IMR-90 (cell line): ENCODE results near the gene C6orf120. TPM values are rescaled to one million over a fixed set of nuclear protein-coding genes. Genes with fewer than 3 reads are reported as not detected.

Source experiments
- ATAC-seq: fragments of 200-7000 bp; cut with Tn5 transposase; 2 replicates; pipeline ENCODE4 v1.9.1; 2020; ENCODE audit warnings: low read depth, mild to moderate bottlenecking, moderate library complexity
- BruUV-seq: library from RNA; stranded (reverse); fragments of 400-500 nt; replicated peaks from 2 replicates; lab custom pipeline; 2021; lab: Mats Ljungman, UMichigan
- CTCF ChIA-PET: fragments of 300-600 bp; formaldehyde crosslinking; extraction: SDS; loops from one replicate; lab custom pipeline; 2021; ENCODE audit warnings: antibody characterized with exemption; lab: Yijun Ruan, JAX
- POLR2A ChIA-PET: fragments of 300-600 bp; sonication (Branson Sonifier 250); formaldehyde crosslinking; loops from one replicate; lab custom pipeline; 2022; ENCODE audit warnings: antibody characterized with exemption; ENCODE audit not compliant: unreplicated experiment; lab: Charles Lee
- DNase-seq: peaks from one replicate; pipeline ENCODE4 v3.0.0; 2013
- H2AFZ ChIP-seq: replicated peaks from 2 replicates; pipeline ENCODE3; 2013; ENCODE audit warnings: low read length, mild to moderate bottlenecking; ENCODE audit not compliant: poor library complexity
- H2AK5ac ChIP-seq: 2 replicates; pipeline ENCODE4 v1.6.1; 2013; ENCODE audit warnings: low read depth, low read length, inconsistent platforms
- H2AK9ac ChIP-seq: replicated peaks from 2 replicates; pipeline ENCODE3; 2013; ENCODE audit warnings: mild to moderate bottlenecking, low read depth, low read length, moderate library complexity; ENCODE audit not compliant: poor library complexity
- H2BK120ac ChIP-seq: 2 replicates; pipeline ENCODE4 v1.6.1; 2013; ENCODE audit warnings: low read depth, low read length, inconsistent platforms
- H2BK15ac ChIP-seq: 3 replicates; pipeline ENCODE4 v1.6.1; 2013; ENCODE audit warnings: low read depth, low read length, inconsistent platforms
- H2BK20ac ChIP-seq: 2 replicates; pipeline ENCODE4 v1.6.1; 2013; ENCODE audit warnings: low read depth, mild to moderate bottlenecking, inconsistent platforms, low read length, moderate library complexity
- H2BK5ac ChIP-seq: 2 replicates; pipeline ENCODE4 v1.6.1; 2013; ENCODE audit warnings: mild to moderate bottlenecking, low read depth, low read length, inconsistent platforms; ENCODE audit not compliant: poor library complexity, severe bottlenecking
- H3K14ac ChIP-seq: replicated peaks from 2 replicates; pipeline ENCODE4 v1.6.1; 2013; ENCODE audit warnings: low read depth, low read length, inconsistent platforms
- H3K18ac ChIP-seq: 2 replicates; pipeline ENCODE4 v1.6.1; 2013; ENCODE audit warnings: low read depth, low read length, control low read depth
- H3K23ac ChIP-seq: 2 replicates; pipeline ENCODE4 v1.6.1; 2013; ENCODE audit warnings: low read depth, low read length, inconsistent platforms
- H3K27ac ChIP-seq: 2 replicates; pipeline ENCODE4 v1.5.1; 2013; ENCODE audit warnings: mild to moderate bottlenecking, control low read depth, low read length; ENCODE audit not compliant: insufficient read depth
- H3K27me3 ChIP-seq: 2 replicates; pipeline ENCODE4 v1.6.1; 2013; ENCODE audit warnings: low read length; ENCODE audit not compliant: control insufficient read depth, insufficient read depth
- H3K36me3 ChIP-seq: 2 replicates; pipeline ENCODE4 v1.6.1; 2013; ENCODE audit warnings: low read length, mixed read lengths; ENCODE audit not compliant: control insufficient read depth, insufficient read depth
- H3K4ac ChIP-seq: 2 replicates; pipeline ENCODE4 v1.6.1; 2013; ENCODE audit warnings: low read depth, low read length, inconsistent platforms
- H3K4me1 ChIP-seq: 2 replicates; pipeline ENCODE4 v1.6.1; 2013; ENCODE audit warnings: low read length, mixed read lengths; ENCODE audit not compliant: control insufficient read depth, insufficient read depth
- H3K4me2 ChIP-seq: 2 replicates; pipeline ENCODE4 v1.6.1; 2013; ENCODE audit warnings: low read depth, mild to moderate bottlenecking, control low read depth, low read length, moderate library complexity
- H3K4me3 ChIP-seq: 2 replicates; pipeline ENCODE4 v1.5.1; 2013; ENCODE audit warnings: low read depth, mild to moderate bottlenecking, control low read depth, low read length, moderate library complexity; ENCODE audit not compliant: insufficient read depth
- H3K56ac ChIP-seq: 2 replicates; pipeline ENCODE4 v1.6.1; 2013; ENCODE audit warnings: low read length, inconsistent platforms; ENCODE audit not compliant: insufficient read depth; ENCODE audit errors: extremely low read depth
- H3K79me1 ChIP-seq, 2 experiments: 2 replicates each; pipeline ENCODE4 v1.6.1; 2013; ENCODE audit warnings: low read length in 2 of 2, inconsistent platforms in 1 of 2, low read depth in 1 of 2
- H3K9ac ChIP-seq: 2 replicates; pipeline ENCODE4 v1.6.1; 2013; ENCODE audit warnings: low read depth, low read length, control low read depth
- H3K9me1 ChIP-seq: 2 replicates; pipeline ENCODE4 v1.6.1; 2013; ENCODE audit warnings: low read length, inconsistent platforms; ENCODE audit not compliant: insufficient read depth
- H3K9me3 ChIP-seq: 2 replicates; pipeline ENCODE4 v1.6.1; 2013; ENCODE audit warnings: low read length; ENCODE audit not compliant: control insufficient read depth, insufficient read depth
- H4K20me1 ChIP-seq: 2 replicates; pipeline ENCODE4 v1.6.1; 2013; ENCODE audit warnings: low read length, inconsistent platforms; ENCODE audit not compliant: insufficient read depth
- H4K5ac ChIP-seq: 2 replicates; pipeline ENCODE4 v1.6.1; 2013; ENCODE audit warnings: mild to moderate bottlenecking, low read depth, low read length, control low read depth
- H4K8ac ChIP-seq, 2 experiments: 2 replicates each; pipeline ENCODE4 v1.6.1; 2013; ENCODE audit warnings: low read depth in 2 of 2, low read length in 2 of 2, control low read depth in 1 of 2, inconsistent platforms in 1 of 2
- H4K91ac ChIP-seq: 2 replicates; pipeline ENCODE4 v1.6.1; 2013; ENCODE audit warnings: low read depth, low read length, inconsistent platforms; ENCODE audit not compliant: insufficient read depth
- BHLHE40 ChIP-seq: fragments of 150-350 bp; IDR thresholded peaks from 2 replicates; pipeline ENCODE4 v1.6.1; 2016; ENCODE audit warnings: mild to moderate bottlenecking, low read depth, low read length
- CEBPB ChIP-seq: IDR thresholded peaks from 2 replicates; pipeline ENCODE4 v1.6.1; 2012; ENCODE audit warnings: low read depth, low read length, improper control_type of control experiment
- CHD1 ChIP-seq: IDR thresholded peaks from 2 replicates; pipeline ENCODE4 v1.6.1; 2012; ENCODE audit warnings: low read depth, low read length, improper control_type of control experiment
- ELK1 ChIP-seq: fragments of 150-350 bp; IDR thresholded peaks from 2 replicates; pipeline ENCODE4 v1.6.1; 2016; ENCODE audit warnings: low read depth, mild to moderate bottlenecking, low read length, moderate library complexity, borderline replicate concordance
- FOS ChIP-seq: fragments of 150-350 bp; IDR thresholded peaks from 2 replicates; pipeline ENCODE4 v1.6.1; 2016; ENCODE audit warnings: low read depth, low read length
- MAFK ChIP-seq: IDR thresholded peaks from 2 replicates; pipeline ENCODE4 v1.6.1; 2012; ENCODE audit warnings: low read depth, low read length, improper control_type of control experiment
- MAZ ChIP-seq: IDR thresholded peaks from 2 replicates; pipeline ENCODE4 v1.6.1; 2012; ENCODE audit warnings: low read depth, mild to moderate bottlenecking, low read length, improper control_type of control experiment, moderate library complexity, borderline replicate concordance
- MXI1 ChIP-seq: IDR thresholded peaks from 2 replicates; pipeline ENCODE4 v1.6.1; 2012; ENCODE audit warnings: low read depth, mild to moderate bottlenecking, low read length, moderate library complexity, borderline replicate concordance
- NFE2L2 ChIP-seq: fragments of 150-350 bp; IDR thresholded peaks from 2 replicates; pipeline ENCODE4 v1.6.1; 2016; ENCODE audit warnings: low read depth, mild to moderate bottlenecking, low read length
- POLR2A ChIP-seq: IDR thresholded peaks from 2 replicates; pipeline ENCODE4 v1.6.1; 2012; ENCODE audit warnings: mild to moderate bottlenecking, low read depth, low read length
- RAD21 ChIP-seq: IDR thresholded peaks from 2 replicates; pipeline ENCODE4 v1.6.1; 2012; ENCODE audit warnings: low read length, improper control_type of control experiment
- RCOR1 ChIP-seq: IDR thresholded peaks from 2 replicates; pipeline ENCODE4 v1.6.1; 2012; ENCODE audit warnings: mild to moderate bottlenecking, low read length, improper control_type of control experiment; ENCODE audit not compliant: insufficient replicate concordance
- RFX5 ChIP-seq: IDR thresholded peaks from 2 replicates; pipeline ENCODE4 v1.8.0; 2012; ENCODE audit warnings: low read depth, mild to moderate bottlenecking, low read length, moderate library complexity
- SMC3 ChIP-seq: fragments of 150-350 bp; IDR thresholded peaks from 2 replicates; pipeline ENCODE4 v1.6.1; 2016; ENCODE audit warnings: low read depth, mild to moderate bottlenecking, antibody characterized with exemption, low read length, moderate library complexity
- USF2 ChIP-seq: fragments of 150-350 bp; IDR thresholded peaks from 2 replicates; pipeline ENCODE4 v1.6.1; 2017; ENCODE audit warnings: mild to moderate bottlenecking, antibody characterized with exemption, low read length, low read depth
- WGBS, 2 experiments: methylation state at CpG; one replicate each; pipeline versions ENCODE4 v1.1.5 to v1.1.7; 2013; ENCODE audit warnings: missing lambda C conversion rate in 2 of 2; ENCODE audit not compliant: insufficient read length in 1 of 2; ENCODE audit errors: extremely low coverage in 2 of 2; 5-methylcytosine and 5-hydroxymethylcytosine counted together
- dilution Hi-C: fragments of 300-500 bp; cut with HindIII; formaldehyde crosslinking; loops from one replicate; pipeline ENCODE4 v1.14.3; 2018; ENCODE audit warnings: low sequenced_read_pairs; ENCODE audit not compliant: unreplicated experiment
- in situ Hi-C: fragments of 300-500 bp; cut with MboI; formaldehyde crosslinking; loops from 3 replicates; pipeline ENCODE4 v1.14.3; 2019; ENCODE audit warnings: low sequenced_read_pairs, inconsistent platforms, mixed read lengths
- intact Hi-C: fragments of 100-400 bp; cut with micrococcal nuclease; formaldehyde crosslinking; loops from 2 replicates; pipeline ENCODE4 v1.10.0; 2022
- polyA plus RNA-seq, 3 experiments: library from polyadenylated mRNA; depleted of rRNA; stranded (reverse); fragments of >200 nt; gene quantifications; 2 replicates each; pipeline ENCODE4 v1.2.3, GENCODE V29; 2012; ENCODE audit warnings: low replicate concordance in 1 of 3
- total RNA-seq: library from RNA; depleted of rRNA; stranded (reverse); fragments of >200 nt; gene quantifications from 2 replicates; pipeline ENCODE4 v1.2.3, GENCODE V29; 2012
- TF ChIP-seq, protein P1 (sequence below): conservative IDR thresholded peaks from 2 replicates; pipeline ENCODE4 v1.5.1; 2012; ENCODE audit warnings: mild to moderate bottlenecking, low read depth, low read length, improper control_type of control experiment

The C6orf120 gene
- total and polyA plus RNA-seq, 2 of the 4 experiments (the other 2 are of a cell fraction): 21.4 to 26.7 TPM

DNA sequence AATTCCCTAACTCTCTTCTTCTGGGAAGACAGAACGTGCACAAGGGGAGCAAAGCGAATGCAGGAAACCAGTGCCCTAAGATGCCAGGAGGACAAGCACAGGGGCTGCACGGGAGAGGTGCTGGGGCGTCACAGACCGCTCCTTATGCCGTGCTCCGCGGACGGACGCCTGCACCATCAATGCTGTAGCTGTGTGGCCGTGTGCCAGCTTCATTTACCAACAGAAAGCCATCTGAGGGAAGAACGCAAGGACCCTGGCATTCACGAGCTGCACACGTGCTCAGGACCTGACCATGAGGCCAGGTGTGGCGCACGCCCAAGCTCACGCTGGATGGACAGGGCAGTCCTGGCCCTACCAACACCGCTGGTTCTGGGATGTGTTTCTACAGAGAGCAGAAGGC lies 35.5 kb upstream of the C6orf120 start:
- Histone ChIP-seq H2AK9ac (no peak overlapping the region), H3K4ac (no peak overlapping the region), H3K9me1 (peaks cover 6% of the 10 kb centered on the region; the same call in 1 of the 2 replicates), H3K56ac (no peak overlapping the region), H3K18ac (no peak overlapping the region), H3K14ac (no peak overlapping the region), H3K4me3 (no peak overlapping the region), H2BK5ac (no peak overlapping the region), H3K27ac (no peak overlapping the region), H2AK5ac (no peak overlapping the region), H2BK15ac (no peak overlapping the region), H3K4me2 (no peak overlapping the region), H4K8ac (no peak overlapping the region), H3K23ac (no peak overlapping the region), H4K20me1 (no peaks in the 10 kb centered on the region), H4K5ac (no peak overlapping the region), H3K9me3 (no peaks in the 10 kb centered on the region), H3K9ac (no peak overlapping the region), H4K91ac (no peak overlapping the region), H3K27me3 (no peaks in the 10 kb centered on the region), H3K4me1 (no peaks in the 10 kb centered on the region), H2BK20ac (no peak overlapping the region), H2AFZ (no peak overlapping the region), H3K79me1 (no peaks in the 10 kb centered on the region), H2BK120ac (no peak overlapping the region), H3K36me3 (peaks cover 46% of the 10 kb centered on the region)
- TF ChIP-seq CEBPB (no peak), MAZ (no peak), RFX5 (no peak), USF2 (no peak), SMC3 (no peak), BHLHE40 (no peak), POLR2A (no peak), NFE2L2 (no peak), FOS (no peak), ELK1 (no peak), RCOR1 (no peak), MAFK (no peak), RAD21 (no peak), CHD1 (no peak), MXI1 (no peak)
- TF ChIP-seq, protein P1, sequence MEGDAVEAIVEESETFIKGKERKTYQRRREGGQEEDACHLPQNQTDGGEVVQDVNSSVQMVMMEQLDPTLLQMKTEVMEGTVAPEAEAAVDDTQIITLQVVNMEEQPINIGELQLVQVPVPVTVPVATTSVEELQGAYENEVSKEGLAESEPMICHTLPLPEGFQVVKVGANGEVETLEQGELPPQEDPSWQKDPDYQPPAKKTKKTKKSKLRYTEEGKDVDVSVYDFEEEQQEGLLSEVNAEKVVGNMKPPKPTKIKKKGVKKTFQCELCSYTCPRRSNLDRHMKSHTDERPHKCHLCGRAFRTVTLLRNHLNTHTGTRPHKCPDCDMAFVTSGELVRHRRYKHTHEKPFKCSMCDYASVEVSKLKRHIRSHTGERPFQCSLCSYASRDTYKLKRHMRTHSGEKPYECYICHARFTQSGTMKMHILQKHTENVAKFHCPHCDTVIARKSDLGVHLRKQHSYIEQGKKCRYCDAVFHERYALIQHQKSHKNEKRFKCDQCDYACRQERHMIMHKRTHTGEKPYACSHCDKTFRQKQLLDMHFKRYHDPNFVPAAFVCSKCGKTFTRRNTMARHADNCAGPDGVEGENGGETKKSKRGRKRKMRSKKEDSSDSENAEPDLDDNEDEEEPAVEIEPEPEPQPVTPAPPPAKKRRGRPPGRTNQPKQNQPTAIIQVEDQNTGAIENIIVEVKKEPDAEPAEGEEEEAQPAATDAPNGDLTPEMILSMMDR: no peak
- DNase-seq (no peak), ATAC-seq (no peak)
- dilution Hi-C loops: no loop called here
- 100% methylated on average over 10 of the region's 18 CpGs; no CpG with 5 or more reads in 1 of the 2 experiments for WGBS, 2 experiments
- intact Hi-C loops: no loop called here
- ChIA-PET POLR2A (no interaction called here), CTCF (no interaction called here)
- in situ Hi-C loops: no loop called here
- BruUV-seq: no TSS peak
